Trophoblast cell (in vitro differentiated cells and primary cell): ENCODE data around the gene CAMSAP1.

ENCODE experiments used
- DNase-seq, 2 donors: peaks; one replicate each; pipeline ENCODE4 v3.0.0-alpha.2; 2016
- H2AFZ ChIP-seq: 2 replicates; pipeline ENCODE4 v1.6.1; 2013; ENCODE audit warnings: low read length, moderate library complexity, mild to moderate bottlenecking; ENCODE audit not compliant: insufficient read depth, poor library complexity
- H2AK5ac ChIP-seq: 2 replicates; pipeline ENCODE4 v1.6.1; 2013; ENCODE audit warnings: mild to moderate bottlenecking, low read length
- H2BK120ac ChIP-seq: 2 replicates; pipeline ENCODE4 v1.6.1; 2013; ENCODE audit warnings: low read length, mild to moderate bottlenecking, moderate library complexity; ENCODE audit not compliant: insufficient read depth, poor library complexity
- H2BK12ac ChIP-seq: 2 replicates; pipeline ENCODE4 v1.6.1; 2013; ENCODE audit warnings: mild to moderate bottlenecking, low read length, moderate library complexity
- H2BK5ac ChIP-seq: 2 replicates; pipeline ENCODE4 v1.6.1; 2013; ENCODE audit warnings: low read length, low read depth, moderate library complexity, mild to moderate bottlenecking; ENCODE audit not compliant: poor library complexity
- H3K14ac ChIP-seq: 2 replicates; pipeline ENCODE4 v1.6.1; 2013; ENCODE audit warnings: mild to moderate bottlenecking, low read length
- H3K18ac ChIP-seq: 2 replicates; pipeline ENCODE4 v1.6.1; 2013; ENCODE audit warnings: mild to moderate bottlenecking, low read length
- H3K23ac ChIP-seq: 2 replicates; pipeline ENCODE4 v1.6.1; 2013; ENCODE audit warnings: low read length
- H3K27ac ChIP-seq: 2 replicates; pipeline ENCODE4 v1.5.1; 2013; ENCODE audit warnings: low read depth, mild to moderate bottlenecking, inconsistent platforms, low read length, moderate library complexity
- H3K27me3 ChIP-seq: 2 replicates; pipeline ENCODE4 v1.6.1; 2013; ENCODE audit warnings: inconsistent platforms, mild to moderate bottlenecking, low read length, moderate library complexity; ENCODE audit not compliant: insufficient read depth
- H3K36me3 ChIP-seq, 2 experiments: 1 replicate in 1 of 2; 2 replicates in 1 of 2; pipeline ENCODE4 v1.6.1; 2013; ENCODE audit warnings: low read length in 2 of 2, mild to moderate bottlenecking in 2 of 2, moderate library complexity in 1 of 2; ENCODE audit not compliant: insufficient read depth in 2 of 2, control insufficient read depth in 1 of 2
- H3K4ac ChIP-seq: 2 replicates; pipeline ENCODE4 v1.6.1; 2013; ENCODE audit warnings: low read depth, mild to moderate bottlenecking, low read length, moderate library complexity
- H3K4me1 ChIP-seq, 2 experiments: 1 replicate in 1 of 2; 2 replicates in 1 of 2; pipeline ENCODE4 v1.6.1; 2013; ENCODE audit warnings: low read length in 2 of 2, mild to moderate bottlenecking in 2 of 2, moderate library complexity in 1 of 2; ENCODE audit not compliant: insufficient read depth in 2 of 2, control insufficient read depth in 1 of 2
- H3K4me2 ChIP-seq: 2 replicates; pipeline ENCODE4 v1.6.1; 2013; ENCODE audit warnings: inconsistent platforms, mild to moderate bottlenecking, low read length, moderate library complexity
- H3K4me3 ChIP-seq: 2 replicates; pipeline ENCODE4 v1.5.1; 2013; ENCODE audit warnings: mild to moderate bottlenecking, low read depth, low read length, inconsistent platforms
- H3K79me1 ChIP-seq: one replicate; pipeline ENCODE4 v1.6.1; 2013; ENCODE audit warnings: low read length
- H3K79me2 ChIP-seq: 2 replicates; pipeline ENCODE4 v1.6.1; 2013; ENCODE audit warnings: low read length, mild to moderate bottlenecking; ENCODE audit not compliant: control insufficient read depth, insufficient read depth, poor library complexity
- H3K9ac ChIP-seq: 2 replicates; pipeline ENCODE4 v1.6.1; 2013; ENCODE audit warnings: mild to moderate bottlenecking, low read length
- H3K9me3 ChIP-seq: 2 replicates; pipeline ENCODE4 v1.6.1; 2013; ENCODE audit warnings: low read depth, mild to moderate bottlenecking, control low read depth, inconsistent platforms, low read length; ENCODE audit not compliant: insufficient read depth
- H4K12ac ChIP-seq: 2 replicates; pipeline ENCODE4 v1.6.1; 2013; ENCODE audit warnings: low read depth, mild to moderate bottlenecking, low read length, moderate library complexity
- H4K8ac ChIP-seq: 2 replicates; pipeline ENCODE4 v1.6.1; 2013; ENCODE audit warnings: low read depth, mild to moderate bottlenecking, low read length, moderate library complexity
- H4K91ac ChIP-seq: one replicate; pipeline ENCODE4 v1.6.1; 2013; ENCODE audit warnings: low read depth, mild to moderate bottlenecking, low read length, moderate library complexity
- WGBS: extraction: QIAGEN DNeasy Blood & Tissue Kit; methylation state at CpG from one replicate; pipeline ENCODE4 v1.1.7; 2013; ENCODE audit warnings: missing lambda C conversion rate; ENCODE audit not compliant: insufficient read length, insufficient coverage; ENCODE audit errors: extremely low coverage; 5-methylcytosine and 5-hydroxymethylcytosine counted together

CAMSAP1 gene

GRCh38 chr9:135770203-135770535 lies 137.2 kb downstream of the CAMSAP1 start:
- H3K4me2 ChIP-seq = no peak overlapping the region
- H3K18ac ChIP-seq = no peak overlapping the region
- no peak overlapping the region for H3K23ac ChIP-seq
- H2BK12ac ChIP-seq = no peak overlapping the region
- H4K8ac ChIP-seq = no peak overlapping the region
- no peak overlapping the region for H3K27ac ChIP-seq
- peaks cover 30% of the 10 kb centered on the region for H3K9me3 ChIP-seq
- H2AK5ac ChIP-seq = no peak overlapping the region
- no peaks in the 10 kb centered on the region for H3K4me1 ChIP-seq
- no peak for DNase-seq
- no peak overlapping the region for H2BK120ac ChIP-seq
- no peaks in the 10 kb centered on the region for H3K36me3 ChIP-seq
- H3K79me2 ChIP-seq = no peaks in the 10 kb centered on the region
- H2AFZ ChIP-seq = no peak overlapping the region
- no peak overlapping the region for H3K4ac ChIP-seq
- no peaks in the 10 kb centered on the region for H3K79me1 ChIP-seq
- no peak overlapping the region for H4K12ac ChIP-seq
- no peak overlapping the region for H3K9ac ChIP-seq
- no peak overlapping the region for H4K91ac ChIP-seq
- H2BK5ac ChIP-seq = no peak overlapping the region
- no peaks in the 10 kb centered on the region for H3K27me3 ChIP-seq
- no peak overlapping the region for H3K14ac ChIP-seq
- WGBS = no CpG with 5 or more reads among the region's 19 CpGs
- no peak overlapping the region for H3K4me3 ChIP-seq

GRCh38 chr9:135769489-135770202 lies 137.7 kb downstream of the CAMSAP1 start:
- H2AFZ ChIP-seq = no peak overlapping the region
- H4K91ac ChIP-seq = no peak overlapping the region
- no peaks in the 10 kb centered on the region for H3K4me1 ChIP-seq
- peaks cover 30% of the 10 kb centered on the region for H3K9me3 ChIP-seq
- no peaks in the 10 kb centered on the region for H3K79me2 ChIP-seq
- H2AK5ac ChIP-seq = no peak overlapping the region
- H4K8ac ChIP-seq = no peak overlapping the region
- no peaks in the 10 kb centered on the region for H3K36me3 ChIP-seq
- no peak overlapping the region for H4K12ac ChIP-seq
- no peak overlapping the region for H3K9ac ChIP-seq
- no peak overlapping the region for H3K4me3 ChIP-seq
- H3K18ac ChIP-seq = no peak overlapping the region
- no peak overlapping the region for H3K23ac ChIP-seq
- no peaks in the 10 kb centered on the region for H3K79me1 ChIP-seq
- no peak overlapping the region for H3K27ac ChIP-seq
- H3K4me2 ChIP-seq = no peak overlapping the region
- DNase-seq = no peak
- H2BK120ac ChIP-seq = no peak overlapping the region
- no peak overlapping the region for H2BK12ac ChIP-seq
- no peaks in the 10 kb centered on the region for H3K27me3 ChIP-seq
- no peak overlapping the region for H2BK5ac ChIP-seq
- no peak overlapping the region for H3K14ac ChIP-seq
- WGBS = no CpG with 5 or more reads among the region's 32 CpGs
- H3K4ac ChIP-seq = no peak overlapping the region

- H2AFZ ChIP-seq = no peak overlapping the region
- no peak overlapping the region for H3K14ac ChIP-seq
- H3K23ac ChIP-seq = no peak overlapping the region
- no peak overlapping the region for H3K4ac ChIP-seq
- H3K4me3 ChIP-seq = peak overlapping the region; percentile 11
- H2BK5ac ChIP-seq = no peak overlapping the region
- H4K8ac ChIP-seq = no peak overlapping the region
- no peak overlapping the region for H3K18ac ChIP-seq
- H3K79me1 ChIP-seq = no peaks in the 10 kb centered on the region
- H3K27me3 ChIP-seq = no peaks in the 10 kb centered on the region
- no peak overlapping the region for H3K9ac ChIP-seq
- no peak overlapping the region for H2BK120ac ChIP-seq
- H3K27ac ChIP-seq = no peak overlapping the region
- no CpG with 5 or more reads among the region's 43 CpGs for WGBS
- no peak overlapping the region for H3K4me2 ChIP-seq
- no peak overlapping the region for H4K91ac ChIP-seq
- no peaks in the 10 kb centered on the region for H3K4me1 ChIP-seq
- no peak for DNase-seq
- no peaks in the 10 kb centered on the region for H3K36me3 ChIP-seq
- no peak overlapping the region for H2BK12ac ChIP-seq
- H4K12ac ChIP-seq = no peak overlapping the region
- H3K79me2 ChIP-seq = no peaks in the 10 kb centered on the region
- no peak overlapping the region for H2AK5ac ChIP-seq
- peaks cover 25% of the 10 kb centered on the region for H3K9me3 ChIP-seq
Observed at GRCh38 chr9:135768516-135769218, 138.7 kb downstream of the CAMSAP1 start.

GRCh38 chr9:135766707-135767106 lies 140.6 kb downstream of the CAMSAP1 start:
- no peak overlapping the region for H2AFZ ChIP-seq
- H4K12ac ChIP-seq = no peak overlapping the region
- no peaks in the 10 kb centered on the region for H3K4me1 ChIP-seq
- H3K18ac ChIP-seq = no peak overlapping the region
- no peak overlapping the region for H3K9ac ChIP-seq
- no peaks in the 10 kb centered on the region for H3K27me3 ChIP-seq
- H3K4me2 ChIP-seq = no peak overlapping the region
- H4K91ac ChIP-seq = no peak overlapping the region
- H2AK5ac ChIP-seq = no peak overlapping the region
- no CpG with 5 or more reads among the region's 4 CpGs for WGBS
- no peaks in the 10 kb centered on the region for H3K79me1 ChIP-seq
- H2BK12ac ChIP-seq = no peak overlapping the region
- H2BK120ac ChIP-seq = no peak overlapping the region
- H2BK5ac ChIP-seq = no peak overlapping the region
- no peak overlapping the region for H3K4me3 ChIP-seq
- no peaks in the 10 kb centered on the region for H3K79me2 ChIP-seq
- H3K23ac ChIP-seq = no peak overlapping the region
- no peaks in the 10 kb centered on the region for H3K36me3 ChIP-seq
- DNase-seq = no peak
- H3K14ac ChIP-seq = no peak overlapping the region
- peaks cover 27% of the 10 kb centered on the region for H3K9me3 ChIP-seq
- H3K4ac ChIP-seq = no peak overlapping the region
- H3K27ac ChIP-seq = no peak overlapping the region
- no peak overlapping the region for H4K8ac ChIP-seq
